Activated naive CD4-positive, alpha-beta T cell treated with anti-CD3 and anti-CD28 coated beads for 36 hours (primary cell): ENCODE results near the gene SPDYE17. TPM values are rescaled to one million over a fixed set of nuclear protein-coding genes. Genes with fewer than 3 reads are reported as not detected.
"Not testable (repeated sequence)": the region's sequence is repeated elsewhere in the genome, so short reads cannot be mapped to it uniquely, and the experiment has no call there.

Experiments used
- CTCF ChIA-PET: fragments of 350-600 bp; sonication (Branson Sonifier 250); formaldehyde crosslinking; loops from one replicate; lab custom pipeline; 2021; ENCODE audit warnings: antibody characterized with exemption; lab: Charles Lee
- DNase-seq: peaks from one replicate; pipeline ENCODE4 v3.0.0-alpha.2; 2020
- H3K27ac Mint-ChIP-seq: one replicate; pipeline ENCODE4 v1.8.0; 2021; ENCODE audit warnings: mild to moderate bottlenecking, mixed read lengths
- H3K27me3 Mint-ChIP-seq: one replicate; pipeline ENCODE4 v1.8.0; 2021; ENCODE audit warnings: low read depth, mixed read lengths
- H3K36me3 Mint-ChIP-seq: one replicate; pipeline ENCODE4 v1.8.0; 2021; ENCODE audit warnings: low read depth, mixed read lengths
- H3K4me1 Mint-ChIP-seq: one replicate; pipeline ENCODE4 v1.8.0; 2021; ENCODE audit warnings: low read depth, mixed read lengths
- H3K4me3 Mint-ChIP-seq: one replicate; pipeline ENCODE4 v1.8.0; 2021; ENCODE audit warnings: mild to moderate bottlenecking, moderate library complexity, mixed read lengths
- H3K9me3 Mint-ChIP-seq: one replicate; pipeline ENCODE4 v1.8.0; 2021; ENCODE audit warnings: mixed read lengths
- intact Hi-C: fragments of 100-400 bp; cut with micrococcal nuclease; formaldehyde crosslinking; loops from one replicate; pipeline ENCODE4 v1.15.1; 2023
- total RNA-seq, 2 experiments: library from RNA; stranded (reverse); gene quantifications; one replicate each; pipeline ENCODE4 v1.2.3, GENCODE V29; 2021

SPDYE17 gene
- total RNA-seq, 2 experiments from 2014 or later: not detected

- H3K4me1 Mint-ChIP-seq, CTCF ChIA-PET, H3K27me3 Mint-ChIP-seq, H3K4me3 Mint-ChIP-seq, intact Hi-C loops, H3K9me3 Mint-ChIP-seq, DNase-seq, H3K27ac Mint-ChIP-seq, H3K36me3 Mint-ChIP-seq: not testable (repeated sequence)
These were observed 25.7 kb downstream of the SPDYE17 start for GRCh38 chr7:77006127-77007110.

GRCh38 chr7:77005461-77006057, 26.6 kb downstream of the SPDYE17 start:
- H3K36me3 Mint-ChIP-seq, H3K4me3 Mint-ChIP-seq, H3K4me1 Mint-ChIP-seq, DNase-seq, H3K27ac Mint-ChIP-seq, H3K27me3 Mint-ChIP-seq, intact Hi-C loops, CTCF ChIA-PET, H3K9me3 Mint-ChIP-seq: not testable (repeated sequence)

DNA sequence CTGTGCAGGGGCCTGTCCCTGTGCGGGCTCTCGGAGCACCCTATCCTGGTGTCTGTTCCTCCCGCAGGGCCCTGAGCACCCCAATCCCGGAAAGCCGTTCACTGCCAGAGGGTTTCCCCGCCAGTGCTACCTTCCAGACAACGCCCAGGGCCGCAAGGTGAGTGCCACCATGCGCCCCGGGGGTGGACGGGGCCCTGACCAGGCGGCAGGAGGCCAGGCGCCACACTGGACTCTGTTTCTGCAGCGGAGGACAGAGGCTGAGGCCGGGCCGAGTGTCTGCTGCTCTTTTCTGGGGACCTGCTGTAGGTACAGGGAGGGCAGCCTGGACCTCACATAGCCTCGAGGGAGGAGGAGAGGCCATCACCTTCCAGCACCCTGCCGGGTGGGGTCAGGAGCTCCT, 28.0 kb downstream of the SPDYE17 start:
- H3K4me3 Mint-ChIP-seq, intact Hi-C loops, H3K27ac Mint-ChIP-seq, H3K4me1 Mint-ChIP-seq, CTCF ChIA-PET, H3K9me3 Mint-ChIP-seq, DNase-seq, H3K27me3 Mint-ChIP-seq, H3K36me3 Mint-ChIP-seq: not testable (repeated sequence)

DNA sequence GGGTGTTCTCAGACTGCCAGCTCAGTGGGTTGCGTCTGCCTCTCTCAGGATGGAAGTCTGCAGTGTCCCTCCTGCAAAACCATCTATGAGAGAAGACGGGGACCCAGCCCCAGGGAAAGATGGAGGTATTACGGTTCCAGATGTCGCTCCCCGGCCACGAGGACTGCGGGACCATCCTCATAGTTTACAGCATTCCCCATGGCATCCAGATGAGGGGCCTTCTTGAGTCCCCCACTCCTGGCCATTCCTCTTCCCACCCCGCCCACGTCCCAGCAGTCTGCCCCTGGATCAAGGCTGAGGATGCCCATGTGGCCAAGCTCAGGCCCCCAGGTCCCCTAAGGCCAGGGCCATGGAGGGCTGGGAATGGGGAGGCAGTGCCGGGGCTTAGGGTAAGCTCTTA, 28.9 kb downstream of the SPDYE17 start:
- H3K27me3 Mint-ChIP-seq, H3K4me3 Mint-ChIP-seq, intact Hi-C loops, H3K4me1 Mint-ChIP-seq, CTCF ChIA-PET, DNase-seq, H3K36me3 Mint-ChIP-seq, H3K9me3 Mint-ChIP-seq, H3K27ac Mint-ChIP-seq: not testable (repeated sequence)

DNA sequence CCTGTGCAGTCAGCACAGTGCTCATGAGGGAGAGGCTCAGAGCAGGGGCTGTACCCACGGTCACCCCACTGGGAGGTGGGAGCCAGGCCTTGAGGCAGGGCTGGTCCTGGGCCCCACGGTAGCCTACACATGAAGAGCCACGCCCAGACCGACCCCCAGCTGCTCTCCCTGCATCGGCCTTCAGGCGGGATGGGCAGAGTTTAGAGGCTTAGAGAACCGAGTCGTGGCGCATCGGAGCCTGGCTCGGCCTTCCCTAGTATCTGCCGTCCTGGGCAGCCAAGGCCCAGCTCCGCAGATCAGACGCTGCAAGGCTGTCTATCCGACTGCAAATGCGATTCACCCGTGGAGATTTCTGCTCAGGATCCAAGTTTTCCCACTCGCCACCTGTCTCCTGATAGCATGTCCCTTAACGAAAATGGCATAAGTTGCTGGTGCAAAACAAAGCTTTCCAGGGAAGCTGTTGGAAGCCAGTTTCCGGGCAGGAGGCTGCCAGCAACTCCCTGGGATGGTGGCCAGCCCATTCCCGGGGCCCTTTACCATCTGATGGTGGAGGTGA, 29.4 kb downstream of the SPDYE17 start:
- intact Hi-C loops, H3K27me3 Mint-ChIP-seq: not testable (repeated sequence)

GRCh38 chr7:77002104-77002503, 30.1 kb downstream of the SPDYE17 start:
- CTCF ChIA-PET, H3K9me3 Mint-ChIP-seq, H3K4me3 Mint-ChIP-seq, H3K27me3 Mint-ChIP-seq, DNase-seq, intact Hi-C loops, H3K36me3 Mint-ChIP-seq, H3K27ac Mint-ChIP-seq, H3K4me1 Mint-ChIP-seq: not testable (repeated sequence)

More for the DNA sequence above, 29.4 kb downstream of the SPDYE17 start:
- H3K4me3 Mint-ChIP-seq, H3K36me3 Mint-ChIP-seq, H3K9me3 Mint-ChIP-seq, H3K27ac Mint-ChIP-seq, CTCF ChIA-PET, DNase-seq, H3K4me1 Mint-ChIP-seq: not testable (repeated sequence)

GRCh38 chr7:76999474-77000107, 32.6 kb downstream of the SPDYE17 start:
- H3K4me3 Mint-ChIP-seq, H3K9me3 Mint-ChIP-seq, H3K27me3 Mint-ChIP-seq, H3K27ac Mint-ChIP-seq, DNase-seq, H3K4me1 Mint-ChIP-seq, H3K36me3 Mint-ChIP-seq, CTCF ChIA-PET, intact Hi-C loops: not testable (repeated sequence)

DNA sequence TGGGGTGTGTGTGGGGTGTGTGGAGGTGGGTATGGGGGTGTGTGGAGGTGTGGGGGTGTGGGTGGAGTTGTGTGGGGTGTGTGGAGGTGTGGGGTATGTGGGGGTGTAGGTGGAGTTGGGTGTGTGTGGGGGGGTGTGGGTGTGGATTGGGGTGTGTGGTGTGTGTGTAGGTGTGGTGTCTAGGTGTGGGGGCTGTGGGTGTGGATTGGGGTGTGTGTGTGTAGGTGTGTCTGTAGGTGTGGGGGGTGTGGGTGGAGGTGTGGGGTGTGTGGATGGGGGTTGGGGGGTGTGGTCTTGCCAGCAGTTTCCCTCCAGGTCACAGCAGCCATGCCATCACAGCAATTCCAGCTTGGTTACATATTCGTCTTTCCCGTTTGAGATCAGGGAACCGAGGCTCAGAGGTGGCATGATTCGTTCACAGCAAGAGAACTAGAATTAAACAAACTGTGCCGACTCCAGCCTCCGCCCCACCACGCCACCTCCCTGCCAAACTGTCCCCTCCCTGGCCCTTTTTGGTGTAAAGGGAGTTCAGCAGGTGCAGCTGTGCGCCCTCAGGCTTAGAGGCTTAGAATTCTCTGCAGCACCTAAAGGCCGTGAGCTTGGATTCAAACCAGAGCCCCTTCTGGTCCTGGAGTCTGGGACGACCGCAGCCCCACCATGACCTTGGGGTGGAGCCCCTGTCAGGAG, 33.3 kb downstream of the SPDYE17 start:
- H3K36me3 Mint-ChIP-seq, H3K4me1 Mint-ChIP-seq, H3K27me3 Mint-ChIP-seq, H3K27ac Mint-ChIP-seq, DNase-seq, intact Hi-C loops, H3K9me3 Mint-ChIP-seq, CTCF ChIA-PET, H3K4me3 Mint-ChIP-seq: not testable (repeated sequence)

DNA sequence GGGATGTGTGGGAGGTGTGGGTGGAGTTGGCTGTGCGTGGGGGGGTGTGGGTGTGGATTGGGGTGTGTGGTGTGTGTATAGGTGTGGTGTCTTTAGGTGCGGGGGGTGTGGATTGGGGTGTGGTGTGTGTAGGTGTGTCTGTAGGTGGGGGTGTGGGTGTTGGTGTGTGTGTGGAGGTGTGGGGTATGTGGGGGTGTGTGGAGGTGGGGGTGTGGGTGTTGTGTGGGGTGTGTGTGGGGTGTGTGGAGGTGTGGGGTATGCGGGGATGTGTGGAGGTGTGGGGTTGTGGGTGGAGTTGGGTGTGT, 33.9 kb downstream of the SPDYE17 start:
- peaks cover 5% of the 10 kb centered on the region for H3K36me3 Mint-ChIP-seq
- intact Hi-C loops: no loop called here
- no peak overlapping the region for H3K27ac Mint-ChIP-seq
- CTCF ChIA-PET: no interaction called here
- DNase-seq: no peak
- no peak overlapping the region for H3K4me3 Mint-ChIP-seq
- no peaks in the 10 kb centered on the region for H3K27me3 Mint-ChIP-seq
- no peaks in the 10 kb centered on the region for H3K9me3 Mint-ChIP-seq
- H3K4me1 Mint-ChIP-seq: peaks cover 2% of the 10 kb centered on the region

- intact Hi-C loops: no loop called here
- Mint-ChIP-seq H3K9me3 (no peaks in the 10 kb centered on the region), H3K4me3 (no peak overlapping the region), H3K27me3 (no peaks in the 10 kb centered on the region), H3K27ac (no peak overlapping the region), H3K36me3 (peaks cover 4% of the 10 kb centered on the region), H3K4me1 (peaks cover 2% of the 10 kb centered on the region)
- DNase-seq: no peak
- CTCF ChIA-PET: no interaction called here
These were observed 34.5 kb downstream of the SPDYE17 start for GRCh38 chr7:76997381-76998284.

- H3K4me1 Mint-ChIP-seq, CTCF ChIA-PET, H3K36me3 Mint-ChIP-seq, intact Hi-C loops, H3K9me3 Mint-ChIP-seq, H3K27me3 Mint-ChIP-seq, DNase-seq, H3K27ac Mint-ChIP-seq, H3K4me3 Mint-ChIP-seq: not testable (repeated sequence)
These were observed 35.2 kb downstream of the SPDYE17 start for GRCh38 chr7:76996932-76997331.
